ENCODE data around the gene B3GALT5.

The B3GALT5 gene

GRCh38 chr21:39666681-39667315 lies 54.1 kb downstream of the B3GALT5 start:
- TF ChIP-seq CTCF (IDR thresholded peaks at IDR 0.05; ENCODE audit: low read depth, low read length, missing control alignments): no peak
- DNase-seq (ENCODE audit: low read depth): no peak
- in situ Hi-C loops (cut with HindIII; ENCODE audit: low sequenced_read_pairs): no loop called here
- H3K4me3 ChIP-seq (ENCODE audit: low read depth, low read length): no peak overlapping the region

- no peak overlapping the region for H3K4me3 ChIP-seq (ENCODE audit: low read depth, low read length)
Measured at GRCh38 chr21:39667353-39667891, 54.7 kb downstream of the B3GALT5 start.

GRCh38 chr21:39668369-39668768 lies 55.6 kb downstream of the B3GALT5 start:
- TF ChIP-seq CTCF (IDR thresholded peaks at IDR 0.05; ENCODE audit: low read depth, low read length, missing control alignments): no peak
- in situ Hi-C loops (cut with HindIII; ENCODE audit: low sequenced_read_pairs): no loop called here
- no peak for DNase-seq (ENCODE audit: low read depth)
- H3K4me3 ChIP-seq (ENCODE audit: low read depth, low read length): no peak overlapping the region

More at GRCh38 chr21:39667353-39667891, 54.7 kb downstream of the B3GALT5 start:
- no peak for DNase-seq (ENCODE audit: low read depth)
- no peak for TF ChIP-seq CTCF (IDR thresholded peaks at IDR 0.05; ENCODE audit: low read depth, low read length, missing control alignments)
- in situ Hi-C loops (cut with HindIII; ENCODE audit: low sequenced_read_pairs): no loop called here

GRCh38 chr21:39669485-39669884 lies 56.7 kb downstream of the B3GALT5 start:
- DNase-seq (ENCODE audit: low read depth): no peak
- TF ChIP-seq CTCF (IDR thresholded peaks at IDR 0.05; ENCODE audit: low read depth, low read length, missing control alignments): no peak
- H3K4me3 ChIP-seq (ENCODE audit: low read depth, low read length): no peak overlapping the region
- in situ Hi-C loops (cut with HindIII; ENCODE audit: low sequenced_read_pairs): no loop called here

- in situ Hi-C loops (cut with HindIII; ENCODE audit: low sequenced_read_pairs): no loop called here
- TF ChIP-seq CTCF (IDR thresholded peaks at IDR 0.05; ENCODE audit: low read depth, low read length, missing control alignments): no peak
- H3K4me3 ChIP-seq (ENCODE audit: low read depth, low read length): no peak overlapping the region
- no peak for DNase-seq (ENCODE audit: low read depth)
Measured at GRCh38 chr21:39669976-39670661, 57.4 kb downstream of the B3GALT5 start.

- DNase-seq (ENCODE audit: low read depth): no peak
- no peak overlapping the region for H3K4me3 ChIP-seq (ENCODE audit: low read depth, low read length)
- TF ChIP-seq CTCF (IDR thresholded peaks at IDR 0.05; ENCODE audit: low read depth, low read length, missing control alignments): no peak
- in situ Hi-C loops (cut with HindIII; ENCODE audit: low sequenced_read_pairs): no loop called here
Measured at GRCh38 chr21:39670701-39671100, 58.0 kb downstream of the B3GALT5 start.
